Measurements from ENCODE around the gene UTP25. TPM values are rescaled to one million over a fixed set of nuclear protein-coding genes. Genes with fewer than 3 reads are reported as not detected.
"Not testable (repeated sequence)": the region's sequence is repeated elsewhere in the genome, so short reads cannot be mapped to it uniquely, and the experiment has no call there.

UTP25 gene
- total RNA-seq, 2 donors from 2014 or later: 8.5 to 12.6 TPM

DNA sequence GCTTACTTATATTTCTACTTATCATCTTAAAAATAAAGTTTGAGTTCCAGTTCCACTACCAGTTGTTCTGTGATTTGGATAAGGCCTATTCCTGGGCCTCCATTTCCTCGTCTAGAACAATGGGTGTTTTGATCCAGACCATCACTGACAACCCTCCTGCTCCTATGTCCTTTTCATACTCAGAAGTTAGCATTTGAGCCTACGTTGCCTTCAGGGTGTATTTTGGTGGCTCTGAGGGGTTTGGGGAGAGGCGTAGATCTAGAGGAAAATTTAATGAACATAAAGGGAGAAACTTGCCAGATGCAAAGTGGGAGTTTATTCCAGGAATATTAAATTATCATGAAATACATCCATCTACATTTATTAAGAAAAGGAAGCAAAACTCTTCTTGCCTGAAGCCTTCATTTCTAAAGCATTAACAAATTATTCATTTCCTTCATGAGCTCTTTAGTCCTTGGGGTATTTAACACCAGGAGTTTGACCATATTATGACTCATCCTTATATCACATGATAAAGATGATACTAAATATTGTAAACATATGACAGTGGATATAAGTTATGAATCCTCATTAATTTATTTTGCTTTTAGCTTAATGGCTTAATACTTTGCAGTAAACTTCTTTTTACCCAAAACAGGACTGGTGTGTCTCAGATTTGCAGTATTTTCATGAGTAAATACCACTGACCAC lies 63.0 kb downstream of the UTP25 start:
- no peak overlapping the region for H3K27ac Mint-ChIP-seq
- H3K36me3 Mint-ChIP-seq: no peaks in the 10 kb centered on the region
- no peak for ATAC-seq
- DNase-seq (ENCODE audit: low spot score): no peak
- peaks cover 0 to 12% of the 10 kb centered on the region in 2 donors for H3K4me1 Mint-ChIP-seq (ENCODE audit: low read depth in 2 of 2)
- no peaks in the 10 kb centered on the region for H3K9me3 Mint-ChIP-seq
- H3K4me3 Mint-ChIP-seq: no peak overlapping the region
- peaks cover 30 to 33% of the 10 kb centered on the region in 2 donors for H3K27me3 Mint-ChIP-seq

GRCh38 chr1:209893751-209894150 lies 66.0 kb downstream of the UTP25 start:
- Mint-ChIP-seq H3K27me3 (peaks cover 22 to 32% of the 10 kb centered on the region in 2 donors), H3K4me1 (ENCODE audit: low read depth in 2 of 2) (no peaks in the 10 kb centered on the region), H3K4me3 (no peak overlapping the region), H3K36me3 (no peaks in the 10 kb centered on the region), H3K27ac (no peak overlapping the region), H3K9me3 (no peaks in the 10 kb centered on the region)
- DNase-seq (ENCODE audit: low spot score): no peak
- no peak for ATAC-seq

GRCh38 chr1:209895709-209896108 lies 67.9 kb downstream of the UTP25 start:
- DNase-seq (ENCODE audit: low spot score): no peak
- Mint-ChIP-seq H3K27me3 (peaks cover 26 to 37% of the 10 kb centered on the region in 2 donors), H3K4me1 (ENCODE audit: low read depth in 2 of 2) (no peaks in the 10 kb centered on the region), H3K9me3 (no peaks in the 10 kb centered on the region), H3K27ac (no peak overlapping the region), H3K36me3 (no peaks in the 10 kb centered on the region), H3K4me3 (no peak overlapping the region)
- no peak for ATAC-seq

DNA sequence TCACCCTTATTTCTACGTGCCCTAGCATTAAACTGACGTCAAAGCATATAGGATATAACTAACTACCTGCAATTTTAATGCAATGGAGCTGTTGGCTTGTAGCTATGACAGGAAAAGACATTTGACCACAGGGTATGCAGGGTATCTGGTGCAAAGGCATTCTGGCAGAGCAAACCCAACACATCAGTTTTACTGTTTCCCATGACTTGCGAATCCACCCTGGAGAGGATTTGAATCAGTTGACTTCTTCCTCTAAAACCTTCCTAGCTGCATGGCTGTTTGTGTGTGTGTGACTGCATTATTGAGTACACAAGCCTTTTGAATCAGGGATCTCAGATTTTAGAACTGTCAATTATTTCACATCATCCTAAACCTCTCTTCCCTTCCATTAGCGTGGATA lies 68.6 kb downstream of the UTP25 start:
- no peaks in the 10 kb centered on the region for H3K4me1 Mint-ChIP-seq (ENCODE audit: low read depth in 2 of 2)
- H3K27me3 Mint-ChIP-seq: peaks cover 28 to 42% of the 10 kb centered on the region in 2 donors
- no peak overlapping the region for H3K27ac Mint-ChIP-seq
- H3K36me3 Mint-ChIP-seq: no peaks in the 10 kb centered on the region
- ATAC-seq (no peak), DNase-seq (ENCODE audit: low spot score) (no peak)
- no peak overlapping the region for H3K4me3 Mint-ChIP-seq
- no peaks in the 10 kb centered on the region for H3K9me3 Mint-ChIP-seq

- H3K27me3 Mint-ChIP-seq: peaks cover 30 to 42% of the 10 kb centered on the region in 2 donors
- H3K27ac Mint-ChIP-seq; H3K9me3 Mint-ChIP-seq; DNase-seq (ENCODE audit: low spot score); H3K4me3 Mint-ChIP-seq; H3K36me3 Mint-ChIP-seq; H3K4me1 Mint-ChIP-seq (ENCODE audit: low read depth in 2 of 2); ATAC-seq: not testable (repeated sequence)
Measured at GRCh38 chr1:209898271-209898670, 70.5 kb downstream of the UTP25 start.

DNA sequence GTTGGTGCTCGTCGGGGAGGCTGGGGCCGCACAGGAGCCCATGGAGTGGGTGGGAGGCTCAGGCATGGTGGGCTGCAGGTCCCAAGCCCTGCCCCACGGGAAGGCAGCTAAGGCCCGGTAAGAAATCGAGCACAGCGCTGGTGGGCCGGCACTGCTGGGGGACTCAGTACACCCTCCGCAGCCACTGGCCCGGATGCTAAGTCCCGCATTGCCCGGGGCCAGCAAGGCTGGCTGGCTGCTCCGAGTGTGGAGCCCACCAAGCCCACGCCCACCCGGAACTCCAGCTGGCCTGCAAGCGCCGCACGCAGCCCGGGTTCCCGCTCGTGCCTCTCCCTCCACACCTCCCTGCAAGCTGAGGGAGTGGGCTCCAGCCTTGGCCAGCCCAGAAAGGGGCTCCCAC lies 71.1 kb downstream of the UTP25 start:
- not testable (repeated sequence) for H3K4me1 Mint-ChIP-seq (ENCODE audit: low read depth in 2 of 2); H3K36me3 Mint-ChIP-seq; H3K4me3 Mint-ChIP-seq; H3K9me3 Mint-ChIP-seq; H3K27ac Mint-ChIP-seq; ATAC-seq; DNase-seq (ENCODE audit: low spot score)
- H3K27me3 Mint-ChIP-seq: peaks cover 26 to 42% of the 10 kb centered on the region in 2 donors

DNA sequence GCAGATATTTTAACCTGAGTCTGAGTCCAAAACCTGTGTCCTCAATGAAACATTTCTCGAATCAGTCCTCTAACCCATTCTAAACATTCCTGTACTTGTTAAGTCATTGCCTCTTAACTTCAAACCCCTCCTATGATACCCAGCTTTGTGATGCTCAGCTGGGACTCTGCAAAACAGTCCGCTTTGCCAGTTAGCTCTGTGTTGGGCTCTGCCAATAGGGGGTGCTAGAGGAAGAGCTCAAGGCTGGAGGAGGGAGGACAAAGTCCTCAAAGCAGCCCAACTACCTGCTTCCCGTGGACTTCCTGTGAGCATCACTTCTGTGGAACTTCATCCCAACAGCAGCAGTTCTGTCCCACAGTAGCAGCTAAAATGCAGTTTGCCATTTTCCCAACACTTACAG lies 72.2 kb downstream of the UTP25 start:
- Mint-ChIP-seq H3K27me3 (peaks cover 21 to 37% of the 10 kb centered on the region in 2 donors), H3K36me3 (no peaks in the 10 kb centered on the region), H3K4me3 (no peak overlapping the region), H3K27ac (no peak overlapping the region), H3K4me1 (ENCODE audit: low read depth in 2 of 2) (no peaks in the 10 kb centered on the region), H3K9me3 (no peaks in the 10 kb centered on the region)
- ATAC-seq (no peak), DNase-seq (ENCODE audit: low spot score) (no peak)

GRCh38 chr1:209900734-209901133 lies 73.0 kb downstream of the UTP25 start:
- H3K4me3 Mint-ChIP-seq: no peak overlapping the region
- H3K9me3 Mint-ChIP-seq: no peaks in the 10 kb centered on the region
- no peaks in the 10 kb centered on the region for H3K4me1 Mint-ChIP-seq (ENCODE audit: low read depth in 2 of 2)
- no peak overlapping the region for H3K27ac Mint-ChIP-seq
- ATAC-seq: no peak
- no peak for DNase-seq (ENCODE audit: low spot score)
- peaks cover 19 to 35% of the 10 kb centered on the region in 2 donors for H3K27me3 Mint-ChIP-seq
- H3K36me3 Mint-ChIP-seq: no peaks in the 10 kb centered on the region

GRCh38 chr1:209901211-209901610 lies 73.4 kb downstream of the UTP25 start:
- ATAC-seq: no peak
- no peaks in the 10 kb centered on the region for H3K4me1 Mint-ChIP-seq (ENCODE audit: low read depth in 2 of 2)
- no peak for DNase-seq (ENCODE audit: low spot score)

GRCh38 chr1:209904774-209905173 lies 77.0 kb downstream of the UTP25 start:
- DNase-seq (ENCODE audit: low spot score); H3K36me3 Mint-ChIP-seq; H3K4me3 Mint-ChIP-seq; H3K9me3 Mint-ChIP-seq; ATAC-seq; H3K27ac Mint-ChIP-seq; H3K4me1 Mint-ChIP-seq (ENCODE audit: low read depth in 2 of 2): not testable (repeated sequence)
- peaks cover 11 to 19% of the 10 kb centered on the region in 2 donors for H3K27me3 Mint-ChIP-seq

More at GRCh38 chr1:209901211-209901610, 73.4 kb downstream of the UTP25 start:
- H3K27ac Mint-ChIP-seq: no peak overlapping the region
- no peak overlapping the region for H3K4me3 Mint-ChIP-seq
- no peaks in the 10 kb centered on the region for H3K9me3 Mint-ChIP-seq
- no peaks in the 10 kb centered on the region for H3K36me3 Mint-ChIP-seq
- H3K27me3 Mint-ChIP-seq: peaks cover 16 to 30% of the 10 kb centered on the region in 2 donors

Other genes starting within 250 kb of the UTP25 start
- gene CAMK1G, start 244.3 kb upstream of the UTP25 start, total RNA-seq: not detected
- 1 to 10 TPM; 1.1 to 1.2 TPM for gene LAMB3, start 175.5 kb upstream of the UTP25 start, total RNA-seq
- 1 to 10 TPM; 2.3 to 3.3 TPM for gene G0S2, start 152.6 kb upstream of the UTP25 start, total RNA-seq
- gene HSD11B1, start 123.1 kb upstream of the UTP25 start, total RNA-seq: under 1 TPM in 1 of 2 donors, not detected in 1; 0.43 TPM
- gene TRAF3IP3, start 71.9 kb upstream of the UTP25 start, total RNA-seq: 100 to 1,000 TPM; 157 to 185 TPM
- 1 to 10 TPM; 2.5 to 3.0 TPM for gene C1orf74, start 43.4 kb upstream of the UTP25 start, total RNA-seq
- 1 to 10 TPM; 1.5 to 8.6 TPM for gene IRF6, start 21.8 kb upstream of the UTP25 start, total RNA-seq
- not detected for gene SYT14, start 110.2 kb downstream of the UTP25 start, total RNA-seq

Measured in natural killer cell treated with Interleukin-12 subunit alpha and Interleukin-12 subunit beta and Interleukin-15 and Interleukin-18, amount 100 ng/mL, for 72 hours (primary cell).